NCI-H748 (cell line): Measurements from ENCODE around the gene ZSCAN2.
"Not testable (repeated sequence)": the region's sequence is repeated elsewhere in the genome, so short reads cannot be mapped to it uniquely, and the experiment has no call there.

Source experiments
- DNase-seq: peaks from one replicate; lab custom pipeline; 2025; ENCODE audit not compliant: unreplicated experiment; lab: John Stamatoyannopoulos, UW

Gene ZSCAN2

DNA sequence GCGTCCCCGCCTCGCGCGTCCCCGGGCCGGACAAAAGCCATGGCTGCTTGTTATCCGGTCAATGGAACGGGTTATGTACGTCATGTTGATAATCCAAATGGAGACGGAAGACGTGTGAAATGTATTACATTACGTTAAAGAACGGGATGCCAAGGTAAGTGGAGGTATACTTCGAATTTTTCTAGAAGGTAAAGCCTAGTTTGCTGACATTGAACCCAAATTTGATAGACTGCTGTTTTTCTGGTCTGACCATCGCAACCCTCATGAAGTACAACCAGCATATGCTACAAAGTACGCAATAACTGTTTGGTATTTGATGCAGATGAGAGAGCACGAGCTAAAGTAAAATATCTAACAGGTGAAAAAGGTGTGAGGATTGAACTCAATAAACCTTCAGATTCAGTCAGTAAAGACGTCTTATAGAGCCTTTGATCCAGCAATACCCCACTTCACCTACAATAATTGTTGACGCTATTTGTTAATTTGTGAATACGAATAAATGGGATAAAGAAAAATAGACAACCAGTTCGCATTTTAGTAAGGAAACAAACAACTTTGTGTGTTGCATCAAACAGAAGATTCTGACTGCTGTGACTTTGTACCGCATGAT, 33.5 kb downstream of the ZSCAN2 start:
- DNase-seq: no peak

GRCh38 chr15:84638103-84638502, 37.3 kb downstream of the ZSCAN2 start:
- no peak for DNase-seq

DNA sequence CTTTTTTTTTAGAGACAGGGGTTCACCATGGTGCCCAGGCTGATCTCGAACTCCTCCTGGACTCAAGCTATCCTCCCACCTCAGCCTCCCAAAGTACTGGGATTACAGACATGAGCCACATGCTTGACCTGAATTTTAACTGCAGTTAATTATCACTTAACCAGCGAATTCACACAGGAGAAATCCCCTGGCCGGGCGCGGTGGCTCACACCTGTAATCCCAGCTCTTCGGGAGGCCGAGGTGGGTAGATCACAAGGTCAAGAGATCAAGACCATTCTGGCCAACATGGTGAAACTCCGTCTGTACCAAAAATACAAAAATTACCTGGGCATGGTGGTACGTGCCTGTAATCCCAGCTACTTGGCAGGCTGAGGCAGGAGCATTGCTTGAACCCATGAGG, 41.1 kb downstream of the ZSCAN2 start:
- DNase-seq: not testable (repeated sequence)

- not testable (repeated sequence) for DNase-seq
Observed at GRCh38 chr15:84642640-84643039, 41.8 kb downstream of the ZSCAN2 start.

GRCh38 chr15:84643838-84644237, 43.0 kb downstream of the ZSCAN2 start:
- no peak for DNase-seq

GRCh38 chr15:84645496-84645895, 44.7 kb downstream of the ZSCAN2 start:
- DNase-seq: no peak

DNA sequence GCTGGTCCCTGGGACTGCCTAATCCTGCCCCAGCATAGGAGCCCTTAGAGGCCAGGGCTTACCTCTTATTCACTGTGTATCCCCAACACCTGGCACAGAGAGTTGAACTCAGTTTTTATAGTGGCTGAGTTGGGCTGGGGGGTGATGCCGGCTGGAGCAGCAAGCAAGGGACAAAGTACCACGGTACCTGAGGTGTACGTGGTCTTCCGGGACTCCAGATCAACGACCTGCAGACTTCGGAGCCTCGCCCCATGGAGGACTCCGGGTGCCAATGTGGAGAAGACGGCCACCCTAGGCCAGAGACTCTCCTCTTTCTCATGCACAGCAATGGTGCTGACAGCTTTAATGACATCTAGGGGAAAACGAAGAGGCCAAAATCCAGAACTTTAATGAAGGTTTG, 45.2 kb downstream of the ZSCAN2 start:
- DNase-seq: no peak

GRCh38 chr15:84647726-84648125, 46.9 kb downstream of the ZSCAN2 start:
- no peak for DNase-seq

GRCh38 chr15:84648539-84648938, 47.7 kb downstream of the ZSCAN2 start:
- DNase-seq: no peak

- no peak for DNase-seq
Observed at GRCh38 chr15:84649706-84650105, 48.9 kb downstream of the ZSCAN2 start.

GRCh38 chr15:84653584-84653909, 52.7 kb downstream of the ZSCAN2 start:
- DNase-seq: peak; percentile 22

- DNase-seq: peak; percentile 92
Observed at GRCh38 chr15:84653910-84654688, 53.3 kb downstream of the ZSCAN2 start, which contains the start of gene WDR73. TSS of gene WDR73 (minus strand) at chr15:84654283. CDS start at chr15:84654274, 9 bp downstream.

DNA sequence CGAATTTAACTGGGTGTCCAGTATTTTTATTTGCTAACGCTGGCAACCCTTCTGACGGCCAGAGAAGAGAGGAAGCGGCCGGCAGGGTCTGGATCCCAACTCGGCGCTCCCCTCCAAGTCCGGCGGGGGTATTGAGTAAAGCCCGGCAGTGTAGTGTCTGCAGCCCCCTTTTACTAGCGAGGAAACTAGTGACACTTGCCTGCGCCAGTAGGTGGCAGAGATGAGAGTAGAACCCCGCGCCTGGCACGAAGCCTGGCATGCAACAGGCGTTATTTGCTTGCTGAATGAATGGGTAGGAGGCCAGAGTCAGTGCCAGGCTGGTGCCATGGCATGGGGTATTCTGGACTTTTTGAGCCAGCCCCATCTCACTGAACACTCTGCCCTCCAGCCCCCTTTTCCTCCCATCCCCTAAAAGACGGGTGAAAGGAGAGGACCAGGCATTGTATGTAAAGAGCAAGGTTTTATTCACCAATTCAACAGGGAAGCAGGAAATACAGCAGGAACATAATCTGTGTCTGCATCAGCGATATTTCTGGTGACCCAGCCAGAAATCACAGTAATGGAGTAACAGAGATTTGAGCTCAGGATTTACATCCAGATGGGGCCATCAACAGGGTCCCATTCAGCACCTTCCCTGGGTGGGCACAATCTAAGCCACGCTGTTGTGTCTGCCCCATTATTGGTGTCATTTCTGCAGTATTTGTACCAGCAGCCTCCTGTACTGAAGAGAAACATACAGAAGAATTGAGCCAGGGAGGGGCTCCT, 54.1 kb downstream of the ZSCAN2 start:
- peak; percentile 82 for DNase-seq

DNA sequence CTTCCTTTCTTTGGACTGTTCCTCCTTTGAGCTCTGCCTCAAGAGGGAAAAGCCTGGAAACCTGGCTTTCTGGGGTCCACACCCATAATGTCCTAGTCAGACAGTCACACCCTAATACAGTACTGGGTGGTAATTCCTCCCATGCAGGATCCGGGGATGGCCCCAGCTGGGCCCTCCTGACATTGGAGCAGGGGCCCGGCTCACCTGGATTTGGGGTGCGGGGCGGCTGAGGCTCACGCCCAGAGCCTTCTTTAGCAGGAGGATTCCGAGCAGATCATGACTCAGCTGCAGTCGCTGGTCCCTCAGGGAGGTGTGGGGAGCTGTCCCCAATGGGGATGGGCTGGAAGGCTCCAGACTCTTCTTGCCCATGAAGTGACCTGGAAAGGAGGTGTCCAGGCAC, 56.2 kb downstream of the ZSCAN2 start:
- no peak for DNase-seq

GRCh38 chr15:84657748-84658079, 56.9 kb downstream of the ZSCAN2 start:
- DNase-seq: no peak

- peak; percentile 81 for DNase-seq
Observed at GRCh38 chr15:84658080-84658787, 57.4 kb downstream of the ZSCAN2 start, which contains the start of gene NMB. TSS of gene NMB (minus strand) at chr15:84658199. CDS start at chr15:84658152, 47 bp downstream.

GRCh38 chr15:84658788-84659411, 58.1 kb downstream of the ZSCAN2 start:
- no peak for DNase-seq

DNA sequence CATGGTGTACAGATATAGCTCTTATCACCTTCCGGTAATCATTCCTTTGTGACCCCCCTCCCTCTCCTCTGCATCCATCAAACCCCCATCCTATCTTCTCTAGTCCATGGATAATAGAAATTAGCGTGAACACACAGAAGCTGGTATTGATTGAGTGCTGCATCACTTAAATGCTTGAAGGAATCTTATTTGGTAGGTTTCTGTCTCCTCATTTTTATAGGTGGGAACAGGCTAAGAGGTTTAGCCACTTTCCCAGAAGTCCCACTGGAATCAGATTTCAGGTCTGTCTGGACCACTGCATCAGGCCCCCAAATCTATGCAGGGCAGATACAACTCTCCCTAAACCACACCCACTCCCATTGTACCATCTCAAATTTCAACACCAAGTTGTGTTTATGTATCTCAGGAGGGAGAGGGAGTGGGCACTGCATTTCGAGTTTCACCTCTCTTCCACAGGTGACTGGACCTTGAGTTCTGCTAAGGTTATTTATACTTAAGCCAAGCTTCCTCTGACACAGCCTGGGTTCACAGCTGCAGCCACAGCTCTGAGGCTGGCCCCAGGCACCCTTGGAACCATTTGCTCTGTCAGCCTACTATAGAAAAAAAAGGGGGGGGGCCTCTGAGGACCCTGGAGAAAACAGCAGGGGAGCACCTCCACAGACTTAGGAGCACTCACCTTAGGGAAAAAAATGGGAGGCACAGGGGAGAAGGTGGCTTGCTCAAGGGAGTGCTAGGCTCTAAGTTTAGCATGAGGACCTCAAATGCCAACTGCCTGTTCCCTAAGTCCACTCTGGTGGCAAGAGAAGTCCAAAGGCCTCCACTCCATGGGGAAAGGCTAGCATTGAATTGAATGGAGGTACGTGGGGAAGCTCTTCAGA, 59.3 kb downstream of the ZSCAN2 start:
- DNase-seq: peak; percentile 17

- no peak for DNase-seq
Observed at GRCh38 chr15:84661001-84661400, 60.2 kb downstream of the ZSCAN2 start.

- DNase-seq: no peak
Observed at GRCh38 chr15:84666373-84666772, 65.6 kb downstream of the ZSCAN2 start.
